Measurements from ENCODE around the gene VMP1. TPM values are rescaled to one million over a fixed set of nuclear protein-coding genes. Genes with fewer than 3 reads are reported as not detected.

VMP1 gene
- total and polyA plus RNA-seq, 2 of the 13 experiments (the other 11 are each of a cell fraction or from before 2014, with no cell fraction given) = 186 to 271 TPM

GRCh38 chr17:59839651-59840328 lies 132.3 kb downstream of the VMP1 start (continued):
- TF ChIP-seq PHF8 (CRISPR knock-in tag; IDR thresholded peaks at IDR 0.05) = peak; percentile 1; the same call in 1 of the 2 replicates
- TF ChIP-seq ARID4A (CRISPR knock-in tag; IDR thresholded peaks at IDR 0.05; ENCODE audit: borderline replicate concordance) = no peak; the same call in 1 of the 2 replicates
- peak; percentile 25; the same call in 1 of the 2 replicates for TF ChIP-seq POLR2AphosphoS2 (IDR thresholded peaks at IDR 0.05; ENCODE audit: low read depth, low read length)
- no peak for TF ChIP-seq XBP1 (CRISPR knock-in tag; IDR thresholded peaks at IDR 0.05)
- TF ChIP-seq ZNF10 (CRISPR knock-in tag; IDR thresholded peaks at IDR 0.05; ENCODE audit: borderline replicate concordance, low read depth) = no peak
- 0 out of 2 replicates have a peak, but pooled peaks have one; percentile 13 for TF ChIP-seq PRDM15 (CRISPR knock-in tag; IDR thresholded peaks at IDR 0.05)
- TF ChIP-seq, protein P1, sequence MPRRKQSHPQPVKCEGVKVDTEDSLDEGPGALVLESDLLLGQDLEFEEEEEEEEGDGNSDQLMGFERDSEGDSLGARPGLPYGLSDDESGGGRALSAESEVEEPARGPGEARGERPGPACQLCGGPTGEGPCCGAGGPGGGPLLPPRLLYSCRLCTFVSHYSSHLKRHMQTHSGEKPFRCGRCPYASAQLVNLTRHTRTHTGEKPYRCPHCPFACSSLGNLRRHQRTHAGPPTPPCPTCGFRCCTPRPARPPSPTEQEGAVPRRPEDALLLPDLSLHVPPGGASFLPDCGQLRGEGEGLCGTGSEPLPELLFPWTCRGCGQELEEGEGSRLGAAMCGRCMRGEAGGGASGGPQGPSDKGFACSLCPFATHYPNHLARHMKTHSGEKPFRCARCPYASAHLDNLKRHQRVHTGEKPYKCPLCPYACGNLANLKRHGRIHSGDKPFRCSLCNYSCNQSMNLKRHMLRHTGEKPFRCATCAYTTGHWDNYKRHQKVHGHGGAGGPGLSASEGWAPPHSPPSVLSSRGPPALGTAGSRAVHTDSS (CRISPR knock-in tag; conservative IDR thresholded peaks at IDR 0.05) = no peak
- no peak for TF ChIP-seq MTF1 (CRISPR knock-in tag; IDR thresholded peaks at IDR 0.05)
- 0 out of 2 replicates have a peak, but pooled peaks have one; percentile 62 for TF ChIP-seq HNRNPL (IDR thresholded peaks at IDR 0.05; ENCODE audit: low read depth, low read length)
- 0 out of 2 replicates have a peak, but pooled peaks have one; percentile 6 for TF ChIP-seq GLI4 (CRISPR knock-in tag; IDR thresholded peaks at IDR 0.05; ENCODE audit: borderline replicate concordance)
- no peak for TF ChIP-seq ZNF549 (CRISPR knock-in tag; IDR thresholded peaks at IDR 0.05)
- TF ChIP-seq HMGXB4 (CRISPR knock-in tag; IDR thresholded peaks at IDR 0.05; ENCODE audit: borderline replicate concordance in 1 of 2, low read depth in 1 of 2) = 0 out of 4 replicates have a peak, but pooled peaks of 1 of the 2 experiments have one; percentile 7
- no peak for TF ChIP-seq MNT (IDR thresholded peaks at IDR 0.05)
